Measurements from ENCODE around the gene RPL10A.

The RPL10A gene

DNA sequence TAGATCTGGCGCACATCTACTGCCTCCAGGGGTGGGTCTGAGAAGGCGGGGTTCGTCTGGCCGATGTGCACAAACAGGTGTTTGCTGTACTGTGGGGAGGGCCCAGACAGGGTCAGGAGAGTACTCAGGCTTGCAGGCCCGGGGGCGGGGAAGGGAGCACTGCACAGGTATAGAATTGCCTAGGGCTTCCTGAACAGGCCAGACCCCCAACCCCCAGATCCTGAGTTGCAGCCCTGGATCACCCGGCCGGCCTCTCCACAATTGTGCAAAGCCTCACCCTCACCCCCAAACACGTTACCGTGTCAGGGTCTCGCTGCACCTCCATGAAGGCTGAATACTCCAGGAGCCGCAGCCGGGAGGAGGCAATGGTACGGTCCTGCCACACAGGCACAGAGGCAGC, 7.8 kb downstream of the RPL10A start:
- DNase-seq (ENCODE audit: low read depth): no peak

DNA sequence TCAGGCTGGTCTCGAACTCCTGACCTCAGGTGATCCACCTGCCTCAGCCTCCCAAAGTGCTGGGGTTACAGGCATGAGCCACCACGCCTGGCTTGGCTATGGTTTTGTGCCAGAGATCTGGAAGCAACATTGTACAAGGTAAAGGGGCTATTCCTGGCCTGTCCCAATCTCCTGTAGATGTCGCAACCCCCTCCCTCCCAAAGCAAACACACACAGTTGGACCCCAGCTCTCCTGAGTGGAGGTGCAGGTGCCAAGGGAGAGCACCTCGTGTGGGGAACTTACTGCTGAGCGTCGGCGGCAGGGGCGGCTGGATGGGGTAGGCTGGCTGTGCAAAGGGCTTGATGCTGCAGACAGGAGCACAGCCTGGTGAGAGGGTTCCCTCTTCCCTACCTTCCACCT, 8.8 kb downstream of the RPL10A start:
- DNase-seq (ENCODE audit: low read depth): no peak

DNA sequence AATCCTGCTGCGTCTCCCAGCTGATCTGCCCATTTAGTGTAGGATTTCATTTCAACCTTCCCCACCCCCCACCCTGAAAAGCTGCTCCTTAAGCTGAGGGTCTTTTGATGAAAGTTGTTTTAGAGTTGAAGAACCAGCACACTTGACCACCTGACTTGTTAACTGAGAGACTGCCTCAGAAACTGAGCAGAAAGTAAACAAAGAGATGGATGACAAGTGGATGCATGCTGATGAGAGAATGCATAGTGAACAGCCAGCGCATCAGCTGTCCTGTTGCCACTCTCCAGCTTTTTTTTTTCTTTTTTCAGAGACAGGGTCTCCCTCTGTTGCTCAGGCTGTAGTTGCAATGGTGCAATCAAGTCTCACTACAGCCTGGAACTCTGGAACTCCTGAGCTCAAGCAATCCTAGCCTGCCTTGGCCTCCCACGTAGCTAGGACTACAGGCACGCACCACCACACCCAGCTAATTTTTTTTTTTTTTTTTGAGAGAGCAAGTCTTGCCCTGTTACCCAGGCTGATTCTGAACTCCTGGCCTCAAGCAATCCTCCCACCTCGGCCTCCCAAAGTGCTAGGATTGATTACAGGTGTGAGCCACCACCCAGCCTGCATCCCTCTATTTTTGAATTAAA, 9.5 kb downstream of the RPL10A start:
- no peak for DNase-seq (ENCODE audit: low read depth)

DNA sequence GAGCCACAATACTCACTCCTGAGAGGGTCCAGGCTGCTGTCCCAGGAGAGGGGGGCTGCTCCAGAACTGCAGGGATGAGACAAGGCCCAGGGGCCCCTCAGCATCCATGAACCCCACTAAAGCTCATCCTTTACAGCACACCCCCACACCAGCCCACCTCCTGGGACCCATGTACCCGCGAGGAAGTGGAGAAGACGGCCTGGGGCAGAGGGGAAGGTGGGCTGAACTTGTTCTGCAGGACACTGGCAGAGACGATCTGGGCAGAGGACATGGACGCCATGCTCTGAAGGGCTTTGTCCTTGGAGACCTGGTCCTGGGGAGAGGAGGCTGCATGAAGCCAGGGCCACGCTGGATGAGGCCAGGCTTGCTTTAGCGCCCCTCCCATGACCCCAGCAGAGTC, 10.1 kb downstream of the RPL10A start:
- no peak for DNase-seq (ENCODE audit: low read depth)

DNA sequence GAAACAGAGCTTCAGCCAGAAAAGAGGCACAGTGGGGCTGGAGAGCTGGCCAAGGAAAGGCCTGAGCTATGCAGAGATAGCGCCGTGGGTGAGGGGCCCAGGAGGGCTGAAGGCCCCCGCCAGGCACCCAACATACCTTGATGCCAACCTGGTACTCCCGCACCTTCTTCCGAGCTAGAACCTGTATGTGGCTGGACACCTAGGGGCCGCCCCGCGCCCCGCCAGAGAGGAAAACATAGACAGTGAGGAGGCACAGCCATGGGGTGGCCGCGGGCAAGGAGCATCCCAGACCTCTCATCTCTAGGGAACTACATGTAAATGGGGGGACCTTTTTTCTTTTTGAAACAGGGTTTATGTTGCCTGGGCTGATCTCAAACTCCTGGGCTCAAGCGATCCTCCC, 12.0 kb downstream of the RPL10A start:
- DNase-seq (ENCODE audit: low read depth): no peak

DNA sequence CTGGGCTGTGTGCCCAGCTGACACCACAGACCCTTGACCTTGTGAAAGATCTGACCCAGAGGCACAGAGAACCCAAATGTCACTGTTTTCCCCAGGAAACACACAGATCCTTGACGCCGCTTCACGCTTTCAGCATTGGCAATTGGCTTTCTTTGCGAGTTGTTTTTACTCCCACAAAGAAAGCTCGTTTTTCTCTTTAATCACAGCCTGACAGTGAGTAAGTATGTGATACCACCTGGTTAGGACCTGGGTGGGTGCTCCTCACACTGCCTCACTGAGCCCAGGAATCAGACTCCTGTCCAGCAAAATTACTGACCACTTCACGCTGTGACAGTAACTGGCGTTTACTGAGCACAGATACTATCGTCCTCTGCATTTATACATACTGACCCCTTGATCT, 13.0 kb downstream of the RPL10A start:
- no peak for DNase-seq (ENCODE audit: low read depth)

DNA sequence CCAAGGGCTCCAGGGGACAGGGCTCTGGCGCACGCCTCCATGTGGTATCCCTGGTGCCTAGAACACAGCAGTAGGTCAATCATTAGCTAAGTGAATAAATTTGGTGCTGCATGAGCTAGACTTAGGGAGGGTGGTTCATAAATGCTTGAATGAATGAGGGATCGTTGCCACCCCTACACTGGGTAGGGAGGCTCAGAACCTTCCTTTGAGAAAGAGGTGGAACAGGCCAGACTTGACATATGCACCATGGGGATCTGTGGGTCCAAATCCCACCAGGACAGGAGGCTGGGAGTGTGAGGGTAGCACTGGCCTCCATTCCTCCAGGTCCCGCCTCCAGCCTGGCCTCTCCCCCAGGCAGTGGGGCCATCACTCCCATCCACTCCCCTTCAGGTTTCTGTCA, 14.9 kb downstream of the RPL10A start:
- DNase-seq (ENCODE audit: low read depth): no peak

DNA sequence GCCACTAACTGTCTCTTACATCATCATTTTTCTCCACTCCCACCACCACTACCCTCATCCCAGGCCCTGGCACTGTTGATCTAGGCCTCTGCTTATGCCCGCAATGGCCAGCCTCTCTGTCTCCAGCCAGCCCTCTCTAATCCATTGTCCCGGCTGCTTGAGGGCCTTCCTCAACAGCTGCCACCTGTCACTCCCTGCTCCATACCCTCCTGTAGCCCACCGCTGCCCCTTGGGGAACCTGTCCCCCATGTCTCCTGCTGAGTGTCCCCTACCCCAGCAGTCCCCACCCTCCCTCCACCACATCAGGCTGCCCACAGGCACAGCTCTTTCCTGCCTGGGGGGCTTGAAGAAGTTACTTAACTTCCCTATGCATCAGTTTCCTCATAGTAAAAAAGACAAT, 15.3 kb downstream of the RPL10A start:
- DNase-seq (ENCODE audit: low read depth): no peak

DNA sequence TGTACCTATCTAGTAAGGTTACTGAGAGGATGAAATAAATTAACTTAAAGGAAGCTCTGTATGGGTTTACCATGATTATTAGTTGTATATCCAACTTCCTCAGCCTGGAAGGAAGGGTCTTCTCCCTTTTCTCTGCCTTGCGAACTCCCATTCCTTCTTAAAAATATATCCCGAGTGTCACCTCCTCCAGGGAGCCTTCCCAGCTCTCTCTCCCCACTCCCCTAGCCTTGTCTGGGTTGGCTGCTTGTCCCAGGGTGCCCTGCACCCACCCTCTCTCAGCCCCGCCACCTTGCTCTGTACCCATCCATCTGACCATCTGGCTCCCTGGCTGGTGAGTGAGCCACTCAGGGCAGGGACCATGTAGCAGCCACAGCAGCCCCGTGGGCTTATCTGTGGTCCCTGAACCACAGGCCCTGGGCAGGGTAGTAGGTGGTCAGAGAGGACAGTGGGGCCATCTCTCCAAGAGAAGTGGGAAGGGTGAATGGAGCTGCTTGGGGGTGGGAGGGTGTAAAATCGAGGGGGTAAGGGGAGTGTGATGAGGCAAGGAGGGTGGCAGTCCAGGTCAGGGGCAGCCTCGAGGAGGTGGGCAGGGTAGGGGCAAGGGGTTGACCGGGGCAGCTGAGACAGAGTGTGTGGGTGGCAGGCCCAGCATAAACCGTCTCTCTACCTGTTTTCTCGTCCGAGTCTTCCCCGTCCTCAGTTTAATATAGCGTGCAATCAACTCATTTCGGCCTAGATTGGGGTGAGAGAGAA, 15.9 kb downstream of the RPL10A start:
- DNase-seq (ENCODE audit: low read depth): no peak

DNA sequence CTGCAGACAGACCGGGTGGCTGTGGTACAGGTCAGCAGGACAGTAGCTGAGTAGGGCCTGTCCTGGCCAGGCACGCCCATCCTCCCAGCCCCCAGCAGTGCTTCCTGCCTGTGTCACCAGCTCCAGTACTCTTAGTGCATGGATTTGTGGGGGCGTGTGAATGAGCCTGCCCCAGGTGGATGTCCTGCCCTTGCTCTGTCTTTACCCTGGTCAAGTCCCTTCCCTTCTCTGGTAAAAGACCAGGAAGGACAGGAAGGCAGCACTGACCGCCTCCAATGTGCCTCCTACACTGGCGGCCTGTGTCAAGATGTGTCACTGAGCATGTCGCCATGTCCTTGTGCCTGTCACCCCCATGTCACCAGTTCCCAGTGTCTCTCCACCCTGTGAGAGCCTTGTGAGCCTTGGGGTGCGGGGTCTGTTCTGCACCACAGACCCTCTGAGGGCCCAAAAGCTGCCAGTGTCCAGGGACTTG, 16.8 kb downstream of the RPL10A start:
- DNase-seq (ENCODE audit: low read depth): no peak

DNA sequence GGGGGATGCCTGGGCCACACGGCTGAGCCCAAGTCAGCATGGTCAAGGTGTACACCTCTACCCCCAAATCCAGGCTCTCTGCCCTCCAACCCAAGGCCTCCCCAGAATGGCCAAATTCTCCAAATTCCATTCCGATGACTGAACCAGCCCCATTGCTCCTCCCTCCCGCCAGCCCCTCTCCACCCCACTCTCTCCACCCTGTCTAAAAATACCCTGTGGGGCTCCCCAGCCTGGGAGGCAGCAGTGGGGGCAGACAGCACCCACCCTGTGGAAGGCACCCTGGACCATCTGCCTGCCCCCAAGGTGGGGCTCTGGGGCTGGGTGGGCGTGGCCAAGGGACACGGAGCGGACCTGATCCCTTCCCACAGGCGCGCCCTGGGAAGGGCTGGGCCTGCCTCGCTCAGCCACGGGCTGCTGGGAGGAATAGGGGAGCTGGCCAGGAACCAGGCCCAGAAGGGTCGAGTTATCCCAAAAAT, 17.2 kb downstream of the RPL10A start:
- DNase-seq (ENCODE audit: low read depth): no peak

DNA sequence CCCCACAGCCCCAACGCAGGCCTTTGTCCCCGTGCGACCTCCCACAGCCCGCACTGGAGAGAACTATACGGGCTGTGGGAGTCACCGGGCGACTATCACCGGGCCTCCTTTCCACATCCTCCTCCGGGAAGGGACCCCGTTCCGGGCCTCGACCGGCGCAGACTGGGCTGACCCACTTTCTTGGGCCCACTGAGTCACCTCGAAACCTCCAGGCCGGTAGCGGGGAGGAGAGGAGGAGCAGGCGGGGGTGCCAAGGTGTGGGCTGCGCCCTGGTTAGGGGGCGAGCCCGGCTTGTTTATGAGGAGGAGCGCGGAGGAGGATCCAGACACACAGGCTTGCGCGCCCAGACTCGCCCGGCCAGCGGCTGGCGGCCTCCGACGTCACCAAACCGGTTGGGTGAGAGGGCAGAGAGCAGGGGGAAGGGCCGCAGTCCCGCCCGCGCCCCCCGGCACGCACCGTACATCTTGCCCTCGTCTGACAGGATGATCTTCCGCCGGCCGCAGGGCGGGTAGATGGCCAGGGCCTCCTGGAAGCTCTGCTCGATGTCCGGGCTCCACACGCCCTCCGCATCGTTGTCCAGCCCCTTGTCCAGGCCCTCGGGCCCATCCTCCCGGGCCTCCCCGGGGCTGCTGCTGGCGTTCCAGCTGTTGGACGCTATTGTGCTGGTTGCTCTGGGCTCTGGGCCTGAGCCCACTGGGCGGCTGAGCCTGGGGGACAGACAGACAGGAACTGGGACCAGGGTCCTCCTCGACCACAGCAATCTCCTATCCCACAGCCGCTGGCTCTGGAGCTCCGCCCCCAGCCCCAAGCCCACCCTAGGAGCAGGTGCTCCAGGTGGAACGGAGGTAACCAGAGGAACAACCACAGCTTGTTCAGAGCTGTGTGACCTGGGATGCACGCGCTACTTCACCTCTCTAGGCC, 18.1 kb downstream of the RPL10A start:
- no peak for DNase-seq (ENCODE audit: low read depth)

DNA sequence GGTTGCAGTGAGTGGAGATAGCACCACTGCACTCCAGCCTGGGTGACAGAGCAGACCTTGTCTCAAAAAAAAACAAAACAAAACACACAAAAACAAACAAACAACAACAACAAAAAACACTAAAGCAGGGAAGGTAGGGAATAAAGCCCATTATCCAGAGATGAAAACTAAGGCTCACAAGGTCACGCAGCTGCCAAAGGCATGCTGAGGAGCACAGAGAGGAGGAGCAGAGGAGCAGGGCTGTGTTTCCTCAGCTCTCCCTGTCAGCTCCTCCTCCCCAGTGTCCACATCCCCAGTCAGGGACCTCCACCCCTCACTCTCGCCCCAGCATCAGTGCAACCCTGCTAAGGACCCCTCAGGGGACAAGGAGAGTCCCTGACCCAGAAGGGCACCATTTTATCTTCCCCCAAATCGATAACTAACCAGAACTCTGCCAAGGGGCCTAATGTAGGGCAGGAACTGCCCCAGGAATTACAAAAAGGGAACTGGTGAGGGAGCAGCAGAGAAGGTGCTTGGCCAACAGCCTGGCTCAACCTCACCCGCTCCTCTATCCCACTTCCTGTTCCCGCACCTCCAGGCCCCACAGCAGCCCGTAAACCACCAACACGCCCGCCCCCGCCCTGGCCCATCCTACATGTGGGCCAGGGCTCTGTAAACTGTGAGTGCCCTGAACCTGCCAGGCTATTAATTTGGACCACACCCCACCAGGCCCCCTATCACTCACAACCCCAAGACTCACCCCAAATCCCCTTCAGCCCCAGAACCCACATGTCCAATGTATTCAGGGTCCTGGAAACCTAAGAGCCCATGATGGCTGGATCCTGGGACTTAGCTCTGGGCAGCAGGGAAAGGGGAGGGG, 19.7 kb downstream of the RPL10A start:
- no peak for DNase-seq (ENCODE audit: low read depth)

DNA sequence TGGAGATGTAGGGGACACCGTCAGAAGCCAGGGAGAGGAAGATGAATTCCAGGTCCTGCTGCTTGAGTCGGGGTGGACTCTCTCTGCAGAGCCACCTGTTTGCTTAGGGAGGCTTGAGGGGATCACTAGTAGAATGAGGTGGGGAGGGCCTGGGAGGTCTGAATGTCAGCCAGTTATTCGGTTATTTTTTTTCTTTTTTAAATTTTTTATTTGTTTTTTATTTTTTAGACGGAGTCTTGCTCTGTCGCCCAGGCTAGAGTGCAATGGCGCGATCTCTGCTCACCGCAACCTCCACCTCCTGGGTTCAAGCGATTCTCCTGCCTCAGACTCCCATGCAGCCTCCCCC, 20.3 kb downstream of the RPL10A start:
- no peak for DNase-seq (ENCODE audit: low read depth)

DNA sequence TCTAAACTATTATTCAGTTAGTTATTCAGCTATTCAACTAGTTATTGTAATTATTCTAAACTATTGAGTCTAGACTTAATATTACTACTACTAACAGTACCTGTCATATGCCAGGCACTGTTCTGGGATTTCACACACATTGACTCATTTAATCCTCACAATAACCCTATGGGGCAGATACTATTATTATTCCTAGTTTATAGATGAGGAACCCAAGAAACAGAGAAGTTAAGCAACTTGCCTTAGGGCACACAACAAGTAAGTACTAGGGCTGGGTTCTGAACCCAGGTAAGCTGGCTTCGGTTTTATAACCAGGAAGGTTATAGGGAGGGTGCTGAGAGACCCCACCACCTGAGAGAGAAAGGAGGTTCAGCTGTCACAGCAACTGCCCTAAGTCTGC, 20.9 kb downstream of the RPL10A start:
- no peak for DNase-seq (ENCODE audit: low read depth)

DNA sequence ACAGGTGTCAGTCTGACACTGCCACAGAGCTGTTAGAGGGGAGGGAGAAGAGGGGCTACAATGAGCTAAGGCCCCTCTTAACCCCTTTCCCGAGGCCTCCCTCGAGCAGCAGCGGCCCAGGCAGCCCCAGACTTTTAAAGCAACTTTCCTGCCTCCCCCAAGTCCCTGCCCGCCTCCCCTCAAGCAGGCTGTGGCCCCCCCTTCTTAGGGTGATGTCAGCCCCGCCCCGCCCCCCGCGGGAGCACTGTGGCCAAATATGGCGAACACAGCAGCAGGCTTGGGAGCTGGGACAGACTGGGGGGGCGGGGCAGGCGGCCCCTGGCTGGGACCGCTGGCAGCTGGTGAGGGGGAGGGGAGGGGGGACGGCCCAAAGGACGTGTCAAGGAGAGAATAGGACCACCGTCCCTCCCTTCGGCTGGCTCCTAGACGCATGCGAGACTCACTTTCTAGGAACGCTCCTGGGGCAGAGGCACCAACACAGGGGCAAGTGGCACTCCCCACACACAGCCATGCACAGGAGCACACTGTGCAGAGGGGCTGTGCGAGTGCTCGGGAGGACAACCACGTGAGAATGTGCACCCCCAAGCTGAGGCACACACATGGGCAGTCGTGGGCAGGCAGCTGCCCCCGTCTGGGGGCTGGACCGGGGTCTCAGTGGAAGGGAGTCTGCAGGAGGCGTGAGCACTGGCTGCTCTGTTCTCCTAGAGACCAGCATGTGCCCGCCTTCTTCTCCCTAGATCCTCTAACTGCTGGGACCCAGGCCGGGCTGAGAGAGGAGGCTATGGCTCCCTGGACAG, 22.0 kb downstream of the RPL10A start:
- DNase-seq (ENCODE audit: low read depth): no peak

DNA sequence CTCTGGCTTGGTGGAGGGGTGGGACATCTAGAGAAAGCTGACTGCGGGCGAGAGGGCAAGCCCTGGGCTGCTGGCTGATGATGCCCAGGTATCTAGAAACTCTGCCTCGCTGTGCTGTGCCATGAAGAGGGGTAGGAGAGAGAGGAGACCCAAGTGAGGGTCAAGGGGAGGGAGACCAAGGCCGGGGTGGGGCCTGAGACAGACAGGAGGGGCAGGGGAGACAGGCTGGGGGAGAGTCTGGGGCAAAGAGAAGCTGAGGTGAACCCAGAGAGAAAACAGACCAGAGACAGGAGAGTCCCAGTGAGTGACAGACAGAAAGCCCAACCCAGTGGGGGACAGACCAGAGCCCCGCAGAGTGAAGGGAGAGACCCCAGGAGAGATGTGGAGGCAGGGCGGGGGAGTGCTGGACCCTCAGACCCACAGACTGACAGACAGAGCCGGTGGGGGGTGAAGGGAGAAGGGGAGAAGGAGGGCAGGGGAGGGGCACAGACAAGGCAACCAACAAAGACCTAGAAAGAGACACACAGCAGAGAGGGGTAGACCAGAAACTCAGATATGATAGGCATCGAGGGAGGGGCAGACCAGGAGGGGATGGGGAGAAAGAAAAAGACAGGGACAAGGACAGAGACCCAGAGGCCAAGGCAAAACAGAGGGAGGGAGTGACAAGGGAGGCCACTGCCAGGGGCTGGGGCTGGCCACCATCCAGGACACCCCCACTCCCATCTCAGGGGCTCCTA, 22.8 kb downstream of the RPL10A start:
- no peak for DNase-seq (ENCODE audit: low read depth)

DNA sequence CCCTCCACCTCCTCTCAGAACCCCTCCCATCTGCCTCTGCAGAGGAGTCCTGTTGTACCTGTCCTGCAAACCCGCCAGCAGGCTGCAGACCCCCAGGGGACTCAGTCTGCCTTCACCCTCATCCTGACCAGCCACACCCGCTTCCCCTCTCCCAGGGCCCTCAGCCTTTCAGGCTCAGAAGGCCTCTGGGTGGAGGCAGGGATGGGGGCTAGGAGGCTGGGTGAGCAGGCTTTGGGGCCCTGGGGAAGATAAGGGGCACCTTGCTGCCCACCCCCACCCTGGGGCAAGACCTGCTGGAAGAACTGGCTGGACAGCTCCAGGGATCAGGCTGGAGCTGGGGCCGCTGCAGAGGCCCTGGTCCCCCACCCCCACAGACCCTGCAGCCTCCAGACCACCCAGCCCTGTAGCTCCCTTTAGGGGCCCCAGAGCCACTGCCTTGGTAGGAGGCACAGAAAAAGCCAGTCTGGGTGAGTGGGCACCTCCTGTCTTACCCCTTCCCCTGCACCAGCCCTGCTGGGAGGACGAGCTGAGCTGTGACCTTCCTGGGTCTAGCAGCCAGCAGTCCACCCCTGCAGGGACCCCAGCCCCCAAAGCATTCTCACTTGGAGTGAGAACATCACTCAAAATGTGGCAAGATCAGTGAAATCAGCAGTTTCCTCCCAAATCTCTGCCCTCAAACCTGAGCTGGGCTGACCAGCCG, 23.5 kb downstream of the RPL10A start:
- DNase-seq (ENCODE audit: low read depth): no peak

DNA sequence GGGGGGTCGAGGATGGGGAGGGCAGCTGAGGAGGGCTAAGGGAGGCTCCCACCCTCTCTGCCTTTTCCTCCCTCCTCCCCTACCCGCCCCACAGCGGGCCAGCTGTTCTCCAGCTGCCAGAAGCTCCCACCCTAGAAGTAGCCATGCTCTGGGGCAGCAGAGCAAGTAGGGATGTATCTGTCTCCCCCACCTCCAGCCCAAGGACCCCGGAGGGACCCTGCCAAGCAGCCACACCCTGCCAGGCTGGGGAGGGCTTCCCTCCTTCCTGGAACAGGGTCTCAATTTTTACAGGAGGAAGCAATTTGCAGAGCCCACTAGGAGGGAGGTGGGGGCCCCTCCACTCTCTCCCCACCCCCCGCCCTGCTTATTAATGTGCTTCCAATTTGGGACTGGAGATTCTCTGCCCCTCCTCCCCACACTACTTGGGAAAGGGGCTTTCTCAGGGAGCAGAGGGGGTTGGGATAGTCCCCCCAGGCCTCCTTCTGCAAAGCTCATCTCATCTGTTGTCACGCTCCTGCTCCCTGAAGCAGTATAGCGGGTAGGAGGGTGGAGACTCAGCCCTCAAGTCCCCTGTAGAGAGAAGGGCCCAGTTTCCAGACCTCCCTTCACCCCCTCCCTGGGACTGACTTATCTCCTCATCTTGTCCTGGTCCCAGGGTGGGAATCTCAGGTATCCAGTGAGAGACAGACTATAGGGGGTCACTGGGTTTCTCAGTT, 24.2 kb downstream of the RPL10A start:
- no peak for DNase-seq (ENCODE audit: low read depth)
